ENCODE results near the gene TMEM59L.

TMEM59L gene

GRCh38 chr19:18660051-18660910 is 47.6 kb downstream of the TMEM59L start:
- DNase-seq: no peak

DNA sequence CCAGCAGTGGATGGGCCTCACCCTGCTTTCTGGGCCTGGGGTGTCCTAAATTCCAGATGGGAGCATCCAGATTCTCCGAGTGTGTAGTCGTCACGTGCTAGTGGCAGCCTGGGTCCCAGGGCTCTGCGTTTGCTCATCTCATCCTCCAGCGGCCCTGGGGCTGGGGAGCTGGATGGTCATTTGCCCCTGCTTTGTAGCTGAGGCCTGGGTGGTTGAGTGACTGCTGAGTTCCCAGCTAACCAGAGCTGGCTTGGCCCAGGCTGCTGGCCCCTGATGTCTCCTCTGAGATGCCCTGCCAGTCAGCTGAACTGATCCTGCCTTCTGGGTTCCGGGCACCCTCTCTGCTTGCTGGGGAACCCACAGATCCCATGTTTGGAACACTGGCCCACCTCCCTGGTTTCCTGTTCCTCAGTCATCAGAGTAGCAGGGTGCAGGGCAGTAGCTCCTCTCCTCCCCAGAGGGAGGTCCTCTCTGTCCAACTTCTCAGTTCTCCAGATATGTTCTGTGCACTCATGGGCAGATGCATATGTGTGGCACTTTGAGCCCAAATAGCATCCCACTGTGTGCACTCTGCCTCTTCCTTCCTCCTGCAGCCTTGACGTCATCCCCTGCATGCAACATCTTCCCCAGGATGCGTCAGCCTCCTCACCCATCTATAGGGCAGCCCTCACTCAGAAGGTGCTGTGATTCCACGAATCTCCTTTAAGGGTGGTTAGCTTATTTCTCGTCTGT is 48.4 kb downstream of the TMEM59L start:
- DNase-seq: no peak

DNA sequence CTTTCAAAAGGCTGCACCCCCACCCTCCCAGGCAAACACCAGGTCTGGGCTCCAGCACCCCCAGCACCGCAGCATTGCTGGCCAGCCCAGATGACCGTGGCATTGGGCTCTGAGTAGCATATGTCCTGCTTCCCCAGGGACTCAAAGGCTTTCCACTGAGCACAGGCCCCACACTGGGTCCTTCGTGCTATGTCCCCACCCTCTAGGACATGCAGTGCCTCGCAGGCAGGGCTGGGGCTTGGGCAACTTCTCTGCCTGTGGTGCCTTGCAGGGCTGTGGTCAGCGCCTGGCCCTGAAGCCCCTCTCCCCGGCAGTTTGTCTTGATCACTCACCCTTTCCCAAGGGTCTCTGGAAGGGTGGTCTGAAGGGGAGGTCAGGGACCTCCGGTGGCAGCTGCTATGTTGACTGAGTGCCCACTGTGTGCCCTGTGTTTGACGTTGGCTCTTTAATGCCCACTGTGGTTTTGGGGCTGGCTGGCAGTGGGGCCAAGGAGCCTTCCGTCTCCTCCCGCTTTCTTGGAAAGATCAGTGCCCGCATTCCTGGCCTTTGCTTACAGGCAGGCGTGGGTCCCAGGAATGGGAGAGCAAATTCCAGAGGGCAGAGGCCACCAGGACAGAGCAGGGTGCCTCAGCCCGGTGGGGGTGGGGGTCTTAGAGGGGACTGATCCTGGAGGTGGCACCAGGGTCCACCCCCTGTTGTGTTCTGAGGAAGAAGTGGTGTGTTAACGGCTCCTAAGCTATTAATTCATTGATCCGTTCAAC is 50.5 kb downstream of the TMEM59L start:
- no peak for DNase-seq

DNA sequence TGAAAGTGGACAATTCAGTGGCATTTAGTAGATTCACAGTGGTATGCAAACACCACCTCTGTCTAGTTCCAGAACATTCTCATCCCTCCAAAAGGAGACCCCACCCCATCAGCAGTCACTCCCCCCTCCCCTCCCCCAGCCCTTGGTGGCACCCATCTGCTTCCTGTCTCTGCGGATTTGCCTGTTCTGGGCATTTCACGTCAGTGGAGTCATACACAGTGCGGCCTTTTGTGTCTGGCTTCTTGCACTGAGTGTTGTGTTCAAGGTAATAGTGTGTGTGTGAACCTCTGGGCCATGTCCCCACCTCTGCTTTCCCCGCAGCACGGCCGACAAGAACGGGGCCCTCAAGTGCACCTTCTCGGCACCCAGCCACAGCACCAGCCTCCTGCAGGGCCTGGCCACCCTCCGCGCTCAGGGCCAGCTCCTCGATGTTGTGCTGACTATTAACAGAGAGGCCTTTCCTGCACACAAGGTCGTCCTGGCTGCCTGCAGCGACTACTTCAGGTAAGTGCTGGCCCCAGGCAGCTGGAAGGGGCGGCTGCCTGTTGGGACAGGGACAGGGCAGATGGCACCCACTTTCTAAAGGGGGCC is 51.4 kb downstream of the TMEM59L start:
- DNase-seq: no peak

- no peak for DNase-seq
Measured at GRCh38 chr19:18665771-18666202, 53.1 kb downstream of the TMEM59L start.

GRCh38 chr19:18666317-18666716 is 53.6 kb downstream of the TMEM59L start:
- no peak for DNase-seq

GRCh38 chr19:18666784-18667183 is 54.1 kb downstream of the TMEM59L start:
- no peak for DNase-seq

DNA sequence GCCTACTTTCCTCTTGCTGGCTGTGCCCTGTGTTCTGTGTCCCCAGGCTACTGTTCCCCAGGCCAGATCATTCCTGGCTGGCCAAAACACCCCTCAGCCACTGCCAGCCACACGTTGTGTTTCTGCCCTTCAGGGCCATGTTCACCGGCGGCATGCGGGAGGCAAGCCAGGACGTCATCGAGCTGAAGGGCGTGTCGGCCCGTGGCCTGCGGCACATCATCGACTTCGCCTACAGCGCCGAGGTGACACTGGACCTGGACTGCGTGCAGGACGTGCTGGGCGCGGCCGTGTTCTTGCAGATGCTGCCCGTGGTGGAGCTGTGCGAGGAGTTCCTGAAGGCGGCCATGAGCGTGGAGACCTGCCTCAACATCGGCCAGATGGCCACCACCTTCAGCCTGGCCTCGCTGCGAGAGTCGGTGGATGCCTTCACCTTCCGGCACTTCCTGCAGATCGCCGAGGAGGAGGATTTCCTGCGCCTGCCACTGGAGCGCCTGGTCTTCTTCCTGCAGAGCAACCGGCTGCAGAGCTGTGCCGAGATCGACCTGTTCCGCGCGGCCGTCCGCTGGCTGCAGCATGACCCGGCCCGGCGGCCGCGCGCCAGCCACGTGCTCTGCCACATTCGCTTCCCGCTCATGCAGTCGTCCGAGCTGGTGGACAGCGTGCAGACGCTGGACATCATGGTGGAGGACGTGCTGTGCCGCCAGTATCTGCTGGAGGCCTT is 55.0 kb downstream of the TMEM59L start:
- no peak for DNase-seq

- no peak for DNase-seq
Measured at GRCh38 chr19:18668252-18668631, 55.6 kb downstream of the TMEM59L start.

- DNase-seq: no peak
Measured at GRCh38 chr19:18668744-18669523, 56.3 kb downstream of the TMEM59L start.

DNA sequence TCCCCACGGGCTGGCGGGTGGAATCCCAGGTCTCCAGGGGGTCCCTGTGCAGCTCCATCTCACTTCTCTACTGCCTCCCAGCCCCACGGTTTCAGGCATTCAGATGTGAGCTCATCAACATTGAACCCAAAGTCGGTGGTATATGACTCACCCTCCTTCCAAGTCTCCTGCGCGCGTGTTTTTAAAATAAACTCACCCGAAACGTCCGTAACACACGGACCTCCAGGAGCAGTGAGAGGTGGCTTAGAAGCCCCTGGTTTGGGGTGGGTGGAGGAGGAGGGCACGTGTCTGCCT is 56.8 kb downstream of the TMEM59L start:
- no peak for DNase-seq

DNA sequence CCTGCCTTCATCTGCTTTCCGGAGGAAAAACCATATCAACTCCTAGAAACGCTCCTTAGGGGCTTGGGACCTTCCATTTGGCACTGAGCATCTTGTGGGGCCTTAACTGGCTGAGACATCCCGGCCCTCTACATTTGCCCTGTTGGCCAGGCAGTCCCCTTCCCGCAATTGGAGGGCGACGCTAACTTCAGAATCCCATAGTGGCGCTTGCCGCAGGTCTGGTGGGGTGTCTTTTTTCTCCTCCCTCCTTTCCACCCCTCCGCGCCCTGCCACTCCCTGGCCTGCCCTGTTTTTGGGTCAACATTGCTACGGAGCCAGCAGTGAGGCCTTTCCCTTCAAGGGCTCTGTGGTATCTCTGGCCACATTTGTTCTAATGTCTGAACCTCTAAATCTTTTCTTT is 57.2 kb downstream of the TMEM59L start:
- DNase-seq: no peak

- DNase-seq: no peak
Measured at GRCh38 chr19:18670312-18670711, 57.6 kb downstream of the TMEM59L start.

Measured in NCI-H1092 treated with DMSO at 0.1 percent for 48 hours (cell line).